Measurements from ENCODE around the gene SLC36A4.

Gene SLC36A4

GRCh38 chr11:93169950-93170561 is 27.7 kb downstream of the SLC36A4 start:
- Histone ChIP-seq H3K27ac (no peak overlapping the region), H3K27me3 (no peaks in the 10 kb centered on the region), H3K36me3 (peaks cover 2 to 11% (median 10%) of the 10 kb centered on the region in 3 donors), H3K9me3 (no peaks in the 10 kb centered on the region), H3K4me3 (no peak overlapping the region), H3K4me1 (no peaks in the 10 kb centered on the region)
- peak in 1 of 2 experiments; percentile 16 for TF ChIP-seq CTCF (IDR thresholded peaks at IDR 0.05)
- no peak for DNase-seq
- intact Hi-C loops (cut with DNase I; ENCODE audit: low total_unique reads), result no loop called here

- H3K36me3 ChIP-seq, result peaks cover 11 to 18% (median 16%) of the 10 kb centered on the region in 3 donors
- H3K27me3 ChIP-seq, result no peaks in the 10 kb centered on the region
- H3K4me1 ChIP-seq, result no peaks in the 10 kb centered on the region
- no peaks in the 10 kb centered on the region for H3K9me3 ChIP-seq
- TF ChIP-seq CTCF (IDR thresholded peaks at IDR 0.05), result no peak
- H3K4me3 ChIP-seq, result no peak overlapping the region
- no peak overlapping the region for H3K27ac ChIP-seq
- intact Hi-C loops (cut with DNase I; ENCODE audit: low total_unique reads), result no loop called here
- no peak for DNase-seq
These were observed 28.6 kb downstream of the SLC36A4 start for GRCh38 chr11:93169143-93169542.

- H3K9me3 ChIP-seq, result no peaks in the 10 kb centered on the region
- DNase-seq, result no peak
- peaks cover 26 to 32% (median 29%) of the 10 kb centered on the region in 3 donors for H3K36me3 ChIP-seq
- no peak overlapping the region for H3K27ac ChIP-seq
- H3K27me3 ChIP-seq, result no peaks in the 10 kb centered on the region
- H3K4me3 ChIP-seq, result no peak overlapping the region
- intact Hi-C loops (cut with DNase I; ENCODE audit: low total_unique reads), result no loop called here
- no peaks in the 10 kb centered on the region for H3K4me1 ChIP-seq
- TF ChIP-seq CTCF (IDR thresholded peaks at IDR 0.05), result no peak
These were observed 30.9 kb downstream of the SLC36A4 start for GRCh38 chr11:93166862-93167261.

DNA sequence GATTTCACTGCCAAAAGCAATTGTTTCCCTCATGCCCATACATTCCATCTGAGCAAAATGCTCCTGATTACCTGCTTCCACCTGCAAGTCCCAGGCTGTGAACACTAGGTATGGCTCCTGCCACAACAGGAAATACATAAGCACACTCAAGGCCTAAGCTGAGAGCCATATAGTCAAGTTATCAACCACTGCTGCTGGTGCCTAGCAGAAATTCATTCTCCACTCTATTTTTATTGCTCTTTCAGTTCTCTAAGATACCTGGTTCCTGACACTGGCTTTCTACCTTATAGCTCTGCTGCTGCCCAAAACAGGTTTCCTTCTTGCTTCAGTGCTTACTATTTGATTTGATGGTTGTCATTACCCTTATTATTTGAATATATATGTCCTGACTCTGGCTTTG is 31.6 kb downstream of the SLC36A4 start:
- intact Hi-C loops (cut with DNase I; ENCODE audit: low total_unique reads), result no loop called here
- no peak for TF ChIP-seq CTCF (IDR thresholded peaks at IDR 0.05)
- H3K4me3 ChIP-seq, result no peak overlapping the region
- DNase-seq, result no peak
- no peaks in the 10 kb centered on the region for H3K27me3 ChIP-seq
- H3K9me3 ChIP-seq, result no peaks in the 10 kb centered on the region
- H3K36me3 ChIP-seq, result peaks cover 26 to 35% (median 30%) of the 10 kb centered on the region in 3 donors
- no peak overlapping the region for H3K27ac ChIP-seq
- no peaks in the 10 kb centered on the region for H3K4me1 ChIP-seq

- Histone ChIP-seq H3K27ac (no peak overlapping the region), H3K4me1 (no peaks in the 10 kb centered on the region), H3K9me3 (no peaks in the 10 kb centered on the region), H3K36me3 (peaks cover 33 to 43% (median 40%) of the 10 kb centered on the region in 3 donors), H3K4me3 (no peak overlapping the region), H3K27me3 (no peaks in the 10 kb centered on the region)
- DNase-seq, result no peak
- intact Hi-C loops (cut with DNase I; ENCODE audit: low total_unique reads), result no loop called here
- no peak for TF ChIP-seq CTCF (IDR thresholded peaks at IDR 0.05)
These were observed 37.0 kb downstream of the SLC36A4 start for GRCh38 chr11:93160808-93161207.

DNA sequence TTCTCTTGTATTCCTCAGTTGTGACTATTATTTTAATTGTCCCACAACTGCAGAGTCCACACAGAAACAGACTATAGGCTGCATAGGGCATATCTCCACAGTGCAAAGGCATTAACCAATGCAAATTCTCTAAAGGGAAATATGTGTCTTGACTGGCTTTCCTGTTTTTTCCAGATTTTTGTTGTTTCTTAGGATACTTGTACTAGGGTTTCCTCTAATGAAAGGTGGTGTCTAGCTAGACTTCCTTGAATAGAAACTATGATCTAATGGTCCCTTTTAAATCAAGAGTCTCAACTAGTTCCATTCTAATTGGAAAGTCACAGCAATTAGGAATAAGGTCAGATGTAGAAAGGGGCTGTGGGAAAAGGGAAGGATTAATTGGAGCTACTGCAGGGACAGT is 37.6 kb downstream of the SLC36A4 start:
- no peak overlapping the region for H3K4me3 ChIP-seq
- no peak for TF ChIP-seq CTCF (IDR thresholded peaks at IDR 0.05)
- DNase-seq, result no peak
- H3K4me1 ChIP-seq, result no peaks in the 10 kb centered on the region
- H3K27ac ChIP-seq, result no peak overlapping the region
- intact Hi-C loops (cut with DNase I; ENCODE audit: low total_unique reads), result no loop called here
- no peaks in the 10 kb centered on the region for H3K27me3 ChIP-seq
- peaks cover 26 to 39% (median 39%) of the 10 kb centered on the region in 3 donors for H3K36me3 ChIP-seq
- no peaks in the 10 kb centered on the region for H3K9me3 ChIP-seq

Data from tibial artery (tissue), 4 donors.